GM19099 (cell line): ENCODE data around the gene DPYSL4.

ENCODE experiments used
- POLR2A ChIP-seq: IDR thresholded peaks from 3 replicates; pipeline ENCODE4 v1.6.1; 2011; ENCODE audit warnings: low read depth; ENCODE audit not compliant: insufficient read length; ENCODE audit errors: extremely low read depth

DPYSL4 gene

DNA sequence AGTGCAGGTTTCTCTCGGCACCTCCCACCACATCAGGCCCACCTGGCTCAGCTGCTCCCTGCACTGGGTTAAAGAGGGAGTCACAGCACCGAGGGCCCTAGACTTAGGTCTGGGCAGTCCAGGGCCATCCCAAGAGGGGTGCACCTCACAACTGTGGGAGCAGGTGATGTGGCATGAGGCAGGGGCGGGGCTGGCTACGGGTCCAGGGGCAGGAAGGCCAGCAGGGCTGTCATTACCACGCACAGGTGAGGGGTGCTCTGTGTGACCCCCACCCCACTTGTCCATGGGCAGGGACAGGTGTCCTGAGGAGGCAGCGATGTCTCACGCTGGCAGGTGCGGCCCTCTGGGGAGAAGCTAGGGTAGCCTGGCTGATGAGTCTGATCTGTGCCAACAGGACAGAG is 40.5 kb upstream of the DPYSL4 start:
- no peak for TF ChIP-seq POLR2A

DNA sequence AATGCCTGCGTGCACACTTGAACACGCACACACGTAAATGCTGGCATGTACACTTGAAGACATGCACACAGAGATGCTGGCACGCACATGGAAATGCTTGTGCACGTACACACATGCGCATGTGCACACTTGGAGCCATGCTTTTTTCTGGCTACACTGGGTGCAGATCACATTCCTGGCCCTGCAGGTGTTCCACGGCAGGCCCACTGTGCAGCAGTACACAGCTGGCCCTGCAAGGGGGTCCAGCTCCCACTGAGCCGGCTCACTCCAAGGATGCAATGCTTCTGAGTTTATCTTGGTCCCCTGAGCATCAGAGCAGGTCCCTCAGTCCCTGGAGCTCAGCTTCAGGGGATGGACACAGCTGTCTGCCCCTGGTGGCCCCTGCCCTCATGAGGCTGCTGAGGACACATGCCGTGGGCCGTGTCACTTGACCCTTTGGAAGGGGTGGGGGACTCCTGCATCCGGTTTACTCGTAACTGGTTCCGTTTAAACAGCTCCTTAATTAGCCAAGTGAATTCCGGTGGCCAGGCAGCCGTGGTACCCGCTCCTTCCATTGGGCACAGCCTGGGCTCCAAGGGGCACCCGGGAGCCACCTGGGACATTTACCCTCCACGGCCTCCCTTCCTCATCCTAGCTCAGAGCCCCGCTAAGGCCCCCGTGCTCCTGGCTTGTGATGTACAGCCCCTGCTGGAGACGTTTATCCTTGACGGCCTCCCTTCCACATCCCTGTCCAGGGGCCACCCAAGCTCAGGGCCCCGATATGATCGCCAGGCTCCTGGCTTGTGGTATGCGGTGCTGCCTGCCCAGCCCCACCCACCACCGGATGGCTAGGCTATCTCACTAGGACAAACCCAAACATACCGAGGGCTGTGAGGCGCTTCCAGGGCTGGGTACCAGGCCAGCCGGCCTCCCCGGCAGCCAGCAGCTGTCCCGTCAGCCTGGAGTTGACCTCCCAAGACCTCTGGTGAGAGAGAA is 39.5 kb upstream of the DPYSL4 start:
- TF ChIP-seq POLR2A = no peak

DNA sequence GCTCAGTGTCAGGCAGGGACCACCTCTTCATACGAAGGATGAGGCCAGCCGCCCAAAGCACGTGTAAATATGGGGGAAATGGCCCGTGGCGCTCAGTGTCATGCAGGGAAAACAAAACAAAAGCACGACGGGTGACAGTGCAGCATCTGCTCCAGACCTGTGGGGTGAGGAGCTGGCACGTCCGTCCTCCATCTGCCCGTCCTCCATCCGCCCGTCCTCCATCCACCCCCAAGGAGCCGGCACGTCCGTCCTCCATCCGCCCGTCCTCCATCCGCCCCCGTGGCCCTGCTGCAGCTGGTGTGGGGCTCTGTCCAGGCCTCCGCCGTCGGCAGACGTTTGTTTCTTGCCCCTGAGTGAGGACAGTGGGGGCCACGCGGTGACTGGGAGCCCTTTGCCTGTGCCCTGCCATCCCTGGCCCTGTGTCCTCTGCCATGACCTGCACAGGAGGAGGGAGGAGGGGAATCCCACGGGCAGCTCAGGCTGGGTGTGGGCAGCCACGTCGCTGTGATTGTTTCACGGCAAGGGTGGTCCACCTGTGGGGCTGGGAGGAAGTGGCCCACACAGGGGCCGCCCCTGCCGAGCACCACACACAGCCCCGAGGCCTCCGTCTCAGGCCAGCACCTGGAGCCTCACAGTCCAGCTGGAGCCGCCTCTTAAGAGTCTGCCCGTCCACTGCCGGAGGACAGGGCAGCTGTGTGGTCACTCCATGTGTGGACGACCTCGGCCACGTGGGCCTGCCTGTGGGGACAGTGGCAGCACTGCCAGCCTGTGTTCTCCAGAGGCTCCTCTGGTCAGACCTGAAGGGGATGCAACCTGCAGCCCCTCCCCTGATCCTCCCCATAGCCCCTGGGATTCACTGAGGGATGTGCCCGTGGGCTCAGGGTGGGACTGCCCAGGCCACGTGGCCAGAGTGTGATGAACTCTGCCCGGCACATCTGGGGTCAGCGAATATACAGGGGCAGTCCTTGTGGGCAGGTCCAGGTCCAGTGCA is 38.2 kb upstream of the DPYSL4 start:
- no peak for TF ChIP-seq POLR2A

DNA sequence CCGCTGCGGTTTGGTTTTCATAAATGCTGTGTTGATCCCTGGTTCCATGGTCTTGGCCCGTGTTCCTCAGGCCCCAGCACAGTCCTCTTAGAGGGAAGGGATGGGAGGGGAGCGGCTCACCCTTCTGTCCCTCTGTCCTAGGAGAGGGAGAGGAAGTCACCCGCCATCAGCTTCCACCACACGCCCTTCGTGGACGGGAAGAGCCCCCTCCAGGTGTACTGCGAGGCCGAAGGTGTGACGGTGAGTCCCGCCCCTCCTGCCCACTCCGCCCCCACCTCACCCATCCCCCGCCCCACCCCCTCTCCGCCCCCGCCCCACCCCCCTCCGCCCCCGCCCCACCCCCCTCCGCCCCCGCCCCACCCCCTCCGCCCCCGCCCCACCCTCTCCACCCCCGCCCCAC is 37.5 kb upstream of the DPYSL4 start:
- TF ChIP-seq POLR2A = no peak

DNA sequence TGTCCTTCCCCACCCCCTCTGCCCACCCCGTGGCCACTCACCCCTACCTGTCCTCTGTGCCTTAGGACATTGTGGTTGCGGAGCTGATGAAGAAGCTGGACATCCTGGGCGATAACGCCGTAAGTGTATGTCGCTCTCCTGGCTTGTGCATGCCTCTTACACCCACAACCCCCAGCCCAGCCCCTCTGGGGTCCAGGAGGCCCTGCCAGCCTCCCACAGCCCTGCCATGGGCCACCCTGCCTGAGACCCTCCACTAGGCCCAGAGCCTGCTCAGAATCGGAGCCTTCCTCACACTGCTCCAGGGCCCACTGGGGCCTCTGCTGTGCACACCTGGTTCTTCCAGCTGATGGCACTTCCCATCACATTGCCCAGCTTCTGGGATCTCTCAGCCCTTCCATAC is 36.8 kb upstream of the DPYSL4 start:
- no peak for TF ChIP-seq POLR2A

DNA sequence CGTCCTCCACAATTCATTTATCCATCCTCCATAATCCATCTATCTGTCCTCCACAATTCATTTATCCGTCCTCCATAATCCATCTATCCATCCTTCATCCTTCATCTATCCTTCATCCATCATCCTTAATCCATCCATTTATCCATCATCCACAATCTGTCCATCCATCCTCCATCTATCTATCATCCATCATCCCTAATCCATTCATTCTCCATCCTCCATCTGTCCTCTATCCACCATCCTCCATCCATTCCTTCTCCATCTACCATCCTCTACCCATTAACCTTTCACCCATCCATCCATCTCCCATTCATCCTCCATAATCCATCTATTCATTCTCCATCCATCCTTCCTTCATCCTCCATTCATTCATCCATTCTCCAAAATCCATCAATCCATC is 36.0 kb upstream of the DPYSL4 start:
- TF ChIP-seq POLR2A = no peak

DNA sequence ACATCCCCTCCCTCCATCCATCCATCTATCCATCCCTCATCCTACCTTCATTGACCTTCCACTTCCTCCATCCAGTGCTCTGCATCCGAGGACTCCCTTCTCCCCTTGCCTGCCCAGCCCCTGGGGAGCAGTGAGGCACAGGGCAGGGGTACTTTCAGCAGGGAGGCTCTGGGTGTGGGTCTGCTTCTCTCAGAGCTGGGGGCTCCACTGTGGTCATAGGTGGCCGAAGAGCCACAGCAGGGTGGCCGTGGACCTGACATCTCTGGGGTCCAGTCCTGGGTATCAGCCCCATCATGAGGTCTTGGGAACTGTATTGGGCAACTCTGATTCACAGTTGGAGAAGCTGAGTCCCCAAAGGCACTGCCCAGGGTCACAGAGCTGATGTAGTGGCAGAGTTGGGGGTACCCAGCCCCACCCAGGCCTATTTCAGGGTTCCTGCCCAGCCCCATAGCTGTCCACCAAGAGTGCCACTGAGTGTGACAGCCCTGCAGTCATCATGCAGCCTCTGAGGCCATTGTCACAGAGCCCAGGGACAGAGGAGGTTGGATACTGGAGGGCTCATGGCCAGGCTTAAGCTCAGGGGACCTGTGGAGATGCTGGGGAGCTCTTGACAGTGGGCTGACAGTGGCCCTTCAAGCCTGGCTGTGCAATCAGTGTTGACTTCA is 35.3 kb upstream of the DPYSL4 start:
- no peak for TF ChIP-seq POLR2A

DNA sequence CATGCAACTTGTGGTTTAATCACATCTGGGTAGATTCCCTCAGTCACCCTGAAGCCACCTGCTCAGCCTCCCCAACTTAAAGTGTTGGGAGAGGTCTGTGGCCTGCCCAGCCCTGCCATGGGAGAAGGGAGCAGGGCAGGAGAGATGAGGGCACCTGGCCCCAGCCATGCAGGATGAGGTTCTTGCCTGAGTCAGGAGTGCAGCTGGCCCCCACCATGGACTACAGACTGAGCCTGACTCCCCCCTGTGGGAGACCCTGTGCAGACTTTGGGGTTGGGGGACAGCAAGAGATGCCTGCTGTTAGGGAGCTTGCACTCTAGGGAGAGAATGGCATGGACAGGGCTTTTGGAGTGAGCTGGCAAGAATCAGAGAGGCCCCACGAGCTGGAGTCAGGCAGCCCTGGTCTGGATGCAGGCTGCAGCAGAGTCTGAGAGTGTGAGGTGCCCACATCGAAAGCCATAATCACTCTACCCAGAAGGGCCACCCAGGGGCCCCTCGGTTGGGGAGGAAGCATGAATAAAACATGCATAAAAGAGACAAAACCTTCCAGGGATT is 34.7 kb upstream of the DPYSL4 start:
- no peak for TF ChIP-seq POLR2A

DNA sequence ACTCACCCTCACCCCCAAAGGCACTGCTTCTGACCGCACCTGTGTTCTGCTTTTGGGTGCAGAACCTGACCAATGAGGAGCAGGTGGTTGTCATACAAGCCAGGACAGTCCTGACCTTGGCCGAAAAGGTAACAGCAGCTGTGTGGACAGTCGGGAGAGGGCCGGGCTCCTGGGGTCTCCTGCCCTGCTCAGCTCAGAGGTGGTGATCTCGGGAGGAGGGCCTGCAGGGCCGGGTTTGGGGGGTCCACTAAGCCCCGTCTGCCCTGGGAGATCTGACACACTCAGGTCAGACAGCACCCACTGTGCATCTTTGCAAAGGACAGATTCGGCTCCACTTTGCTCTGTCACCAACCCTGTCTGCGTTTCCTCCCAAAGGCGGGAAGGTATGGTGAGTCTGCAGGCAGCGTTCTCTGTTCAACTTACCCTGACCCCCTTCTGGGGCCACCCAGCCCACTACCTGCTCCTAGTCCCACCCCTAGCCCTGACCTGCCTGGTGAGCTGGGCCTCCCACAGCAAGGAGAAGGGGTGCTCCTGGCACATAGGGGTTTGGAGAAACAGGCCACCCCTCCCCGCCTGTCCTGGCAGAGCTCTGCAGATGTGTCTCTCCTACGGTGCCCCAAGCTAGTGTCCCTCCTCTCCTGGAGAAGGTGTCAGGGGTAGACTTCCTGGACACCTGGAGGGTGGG is 33.7 kb upstream of the DPYSL4 start:
- TF ChIP-seq POLR2A = no peak

DNA sequence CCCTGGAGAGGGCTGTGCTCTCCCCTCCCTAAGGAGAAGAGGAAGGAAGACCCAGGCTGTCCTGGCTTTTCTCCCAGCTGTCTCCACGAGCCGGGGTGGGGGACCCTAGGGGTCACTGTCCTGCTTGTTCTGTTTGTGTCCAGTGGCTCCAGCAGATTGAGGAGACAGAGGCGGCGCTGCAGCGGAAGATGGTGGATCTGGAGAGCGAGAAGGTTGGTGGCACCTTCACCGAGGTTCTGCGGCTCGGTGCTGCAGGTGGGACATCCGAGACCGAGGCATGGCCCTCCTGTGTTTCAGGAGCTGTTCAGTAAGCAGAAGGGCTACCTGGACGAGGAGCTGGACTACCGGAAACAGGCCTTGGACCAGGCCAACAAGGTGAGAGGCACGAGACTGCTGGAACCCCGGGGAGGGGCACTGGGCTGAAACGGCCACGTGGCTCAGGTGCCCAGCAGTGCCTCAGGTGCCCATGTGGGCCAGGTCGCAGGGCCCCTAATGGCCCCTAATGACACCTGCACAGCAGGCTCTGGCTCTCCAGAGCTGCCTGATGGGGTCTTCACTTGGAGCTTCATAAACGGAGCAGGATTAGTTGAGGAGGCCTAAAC is 33.0 kb upstream of the DPYSL4 start:
- TF ChIP-seq POLR2A = no peak

DNA sequence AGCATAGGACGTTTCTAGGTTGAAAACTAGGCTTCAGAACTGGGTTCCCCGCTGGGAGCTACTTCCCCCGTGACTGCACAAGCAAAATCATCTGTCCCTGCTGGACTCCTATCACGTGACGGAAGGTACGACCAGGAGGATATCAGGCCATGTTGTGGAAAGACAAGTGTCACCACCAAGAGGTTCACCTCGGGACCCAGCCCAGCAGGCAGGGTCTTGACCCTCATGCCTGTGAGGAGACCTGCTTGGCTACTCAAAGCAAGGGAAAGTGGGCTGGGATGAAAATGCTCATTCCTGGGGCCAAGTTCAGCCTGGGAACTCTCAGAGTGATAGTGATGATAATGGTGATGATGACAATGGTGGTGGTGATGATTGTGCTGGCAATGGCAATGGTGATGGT is 32.3 kb upstream of the DPYSL4 start:
- no peak for TF ChIP-seq POLR2A

DNA sequence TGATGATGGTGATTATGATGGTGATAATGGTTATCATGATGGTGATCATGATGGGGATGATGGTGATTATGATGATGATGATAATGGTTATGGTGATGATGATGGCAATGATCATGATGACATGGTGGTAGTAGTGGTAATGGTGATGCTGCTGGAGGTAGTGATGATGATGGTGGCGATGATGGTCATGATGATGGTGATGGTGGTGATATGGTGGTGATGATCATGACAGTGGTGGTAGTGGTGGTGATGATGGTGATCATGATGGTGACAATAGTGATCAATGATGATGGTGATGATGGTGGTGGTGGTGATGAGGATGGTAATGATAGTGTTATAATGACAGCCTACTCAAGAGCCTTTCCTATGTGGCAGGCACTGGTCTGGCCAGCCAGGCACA is 31.8 kb upstream of the DPYSL4 start:
- TF ChIP-seq POLR2A = no peak

DNA sequence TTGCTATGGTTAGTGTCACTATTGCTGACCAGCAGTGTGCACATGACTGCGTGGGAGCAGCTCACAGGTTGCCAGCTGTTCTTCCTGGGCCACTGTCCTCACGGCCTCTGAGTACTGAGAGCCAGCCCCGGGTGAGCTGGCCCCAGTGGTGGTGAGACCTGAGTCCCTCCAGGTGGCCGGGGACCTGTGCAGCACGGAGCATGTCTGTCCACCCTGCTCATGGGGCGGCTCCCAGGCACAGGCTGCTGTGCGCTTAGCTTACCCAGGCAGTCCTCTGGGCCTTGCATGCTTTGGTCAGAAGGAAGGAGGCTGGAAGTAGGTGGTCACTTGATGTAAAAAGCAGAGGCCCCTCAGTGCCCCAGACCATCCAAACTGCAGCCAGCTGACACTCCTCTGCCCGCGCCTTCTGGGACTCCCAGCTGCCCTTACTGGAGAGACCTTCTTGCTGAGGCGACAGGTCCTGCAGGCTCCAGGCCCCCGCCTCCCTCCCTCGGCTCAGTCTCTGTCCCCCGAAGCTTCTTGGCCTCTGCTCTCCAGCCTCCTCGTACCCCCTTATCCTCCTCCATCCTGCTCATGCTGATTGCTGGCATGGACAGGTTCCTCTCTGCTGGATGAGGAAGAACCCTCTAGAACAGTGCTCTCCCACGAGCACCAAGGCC is 30.9 kb upstream of the DPYSL4 start:
- TF ChIP-seq POLR2A = no peak
